ENCODE data around the gene DSCAML1.
A peak's percentile ranks its signal among the peaks of the same experiment; 100 is the strongest.

The DSCAML1 gene

GRCh38 chr11:117809236-117810055, 12.4 kb upstream of the DSCAML1 start:
- no peak overlapping the region for H3K4me3 ChIP-seq (replicated peaks; ENCODE audit: low read depth, low read length)
- no peak for DNase-seq (ENCODE audit: extremely low read depth, low read depth)
- TF ChIP-seq CTCF (IDR thresholded peaks at IDR 0.05; ENCODE audit: low read depth, low read length, missing control alignments) = peak; percentile 25

- TF ChIP-seq CTCF (IDR thresholded peaks at IDR 0.05; ENCODE audit: low read depth, low read length, missing control alignments) = no peak
- DNase-seq (ENCODE audit: extremely low read depth, low read depth) = no peak
- no peak overlapping the region for H3K4me3 ChIP-seq (replicated peaks; ENCODE audit: low read depth, low read length)
These were observed 11.8 kb upstream of the DSCAML1 start for GRCh38 chr11:117808784-117809183.

GRCh38 chr11:117807482-117808327, 10.7 kb upstream of the DSCAML1 start:
- H3K4me3 ChIP-seq (replicated peaks; ENCODE audit: low read depth, low read length) = no peak overlapping the region
- peak; percentile 90 for TF ChIP-seq CTCF (IDR thresholded peaks at IDR 0.05; ENCODE audit: low read depth, low read length, missing control alignments)
- no peak for DNase-seq (ENCODE audit: extremely low read depth, low read depth)

GRCh38 chr11:117806846-117807245, 9.8 kb upstream of the DSCAML1 start:
- H3K4me3 ChIP-seq (replicated peaks; ENCODE audit: low read depth, low read length) = no peak overlapping the region
- no peak for DNase-seq (ENCODE audit: extremely low read depth, low read depth)
- TF ChIP-seq CTCF (IDR thresholded peaks at IDR 0.05; ENCODE audit: low read depth, low read length, missing control alignments) = no peak

GRCh38 chr11:117805045-117805444, 8.0 kb upstream of the DSCAML1 start:
- H3K4me3 ChIP-seq (replicated peaks; ENCODE audit: low read depth, low read length) = no peak overlapping the region
- TF ChIP-seq CTCF (IDR thresholded peaks at IDR 0.05; ENCODE audit: low read depth, low read length, missing control alignments) = no peak
- no peak for DNase-seq (ENCODE audit: extremely low read depth, low read depth)

- no peak for TF ChIP-seq CTCF (IDR thresholded peaks at IDR 0.05; ENCODE audit: low read depth, low read length, missing control alignments)
- H3K4me3 ChIP-seq (replicated peaks; ENCODE audit: low read depth, low read length) = no peak overlapping the region
- DNase-seq (ENCODE audit: extremely low read depth, low read depth) = no peak
These were observed 6.9 kb upstream of the DSCAML1 start for GRCh38 chr11:117803896-117804295.
